Measurements from ENCODE around the gene SOX3.

- TF ChIP-seq CTCF (IDR thresholded peaks at IDR 0.05) (no peak), POLR2A (IDR thresholded peaks at IDR 0.05) (no peak)
These were observed 810 bp upstream of the SOX3 start for GRCh38 chrX:140505421-140506337.

All from right lobe of liver (tissue), 4 donors.